ENCODE measurements around the gene THAP2.

DNA sequence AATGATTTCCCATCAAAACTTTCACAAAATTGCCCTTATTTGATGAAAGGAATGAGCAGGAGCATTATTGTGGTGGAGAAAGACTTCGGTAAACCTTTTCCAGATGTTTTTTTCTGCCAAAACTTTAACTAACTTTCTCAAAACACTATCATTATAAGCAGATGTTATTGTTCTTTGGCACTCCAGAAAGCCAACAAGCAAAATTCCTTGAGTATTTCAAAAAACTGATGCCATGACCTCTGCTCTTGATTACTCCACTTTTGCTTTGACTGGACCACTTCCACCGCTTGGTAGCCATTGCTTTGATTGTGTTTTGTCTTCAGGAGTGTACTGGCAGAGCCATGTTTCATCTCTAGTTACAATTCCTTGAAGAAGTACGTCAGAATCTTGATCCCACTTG, 60.9 kb downstream of the THAP2 start:
- TF ChIP-seq SPI1 (IDR thresholded peaks at IDR 0.05; ENCODE audit: low read depth, low read length), result no peak
- TF ChIP-seq POLR2A (IDR thresholded peaks at IDR 0.05; ENCODE audit: low read depth, low read length), result no peak
- no peak for TF ChIP-seq TAF1 (IDR thresholded peaks at IDR 0.05; ENCODE audit: low read depth, low read length)
- no peak for TF ChIP-seq POLR2AphosphoS5 (IDR thresholded peaks at IDR 0.05; ENCODE audit: low read depth, low read length)
- no peak for TF ChIP-seq POU2F2 (IDR thresholded peaks at IDR 0.05; ENCODE audit: low read depth, low read length)

Data from GM12891 (cell line).